DMS53 treated with DMSO at 0.1 percent for 48 hours (cell line): ENCODE data around the gene LSP1.
"Not testable (repeated sequence)": the region's sequence is repeated elsewhere in the genome, so short reads cannot be mapped to it uniquely, and the experiment has no call there.

Experiments
- DNase-seq: peaks from one replicate; lab custom pipeline; 2025; ENCODE audit not compliant: unreplicated experiment; lab: John Stamatoyannopoulos, UW

LSP1 gene, protein sequence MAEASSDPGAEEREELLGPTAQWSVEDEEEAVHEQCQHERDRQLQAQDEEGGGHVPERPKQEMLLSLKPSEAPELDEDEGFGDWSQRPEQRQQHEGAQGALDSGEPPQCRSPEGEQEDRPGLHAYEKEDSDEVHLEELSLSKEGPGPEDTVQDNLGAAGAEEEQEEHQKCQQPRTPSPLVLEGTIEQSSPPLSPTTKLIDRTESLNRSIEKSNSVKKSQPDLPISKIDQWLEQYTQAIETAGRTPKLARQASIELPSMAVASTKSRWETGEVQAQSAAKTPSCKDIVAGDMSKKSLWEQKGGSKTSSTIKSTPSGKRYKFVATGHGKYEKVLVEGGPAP

DNA sequence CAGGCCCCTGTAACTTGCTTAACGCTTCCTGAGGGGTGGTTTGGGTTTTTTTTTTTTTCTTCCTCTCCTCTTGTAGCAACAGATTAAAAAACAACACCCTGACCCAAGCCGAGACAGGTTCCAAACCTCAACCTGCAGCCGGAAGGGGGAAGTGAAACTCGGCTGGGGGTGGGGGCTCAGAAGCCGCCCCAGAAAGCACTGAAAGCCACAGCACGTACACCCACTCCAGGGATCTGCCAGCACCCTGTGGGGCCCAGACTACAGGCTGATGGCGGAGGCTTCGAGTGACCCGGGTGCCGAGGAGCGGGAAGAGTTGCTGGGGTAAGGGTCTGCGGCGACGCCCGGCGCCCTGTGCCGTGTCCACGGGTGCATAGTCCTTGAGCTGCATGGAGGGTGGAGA, at the start of gene LSP1:
LSP1 (plus strand) TSS at position 208 of the 400 bp plus-strand sequence; CDS start at position 269, 61 bp downstream.
- no peak for DNase-seq

GRCh38 chr11:1803246-1803645, 49.6 kb upstream of the LSP1 start:
- no peak for DNase-seq

GRCh38 chr11:1803835-1804519, 48.9 kb upstream of the LSP1 start:
- not testable (repeated sequence) for DNase-seq

DNA sequence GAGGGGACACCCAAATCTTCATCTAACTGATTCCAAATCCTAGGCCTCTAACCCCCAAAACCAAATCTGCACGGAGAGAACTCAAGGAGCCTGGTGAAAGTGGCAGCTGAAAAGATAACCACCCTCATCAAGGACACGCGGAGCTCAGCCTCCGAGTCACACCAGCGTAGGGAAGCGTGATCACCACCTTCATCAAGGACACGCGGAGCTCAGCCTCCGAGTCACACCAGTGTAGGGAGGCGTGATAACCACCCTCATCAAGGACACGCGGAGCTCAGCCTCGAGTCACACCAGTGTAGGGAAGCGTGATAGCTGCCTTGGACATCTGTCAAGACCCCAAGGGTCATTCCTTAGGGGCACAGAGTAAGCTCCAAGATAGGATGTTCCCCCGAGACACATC, 47.4 kb upstream of the LSP1 start:
- DNase-seq, result no peak

DNA sequence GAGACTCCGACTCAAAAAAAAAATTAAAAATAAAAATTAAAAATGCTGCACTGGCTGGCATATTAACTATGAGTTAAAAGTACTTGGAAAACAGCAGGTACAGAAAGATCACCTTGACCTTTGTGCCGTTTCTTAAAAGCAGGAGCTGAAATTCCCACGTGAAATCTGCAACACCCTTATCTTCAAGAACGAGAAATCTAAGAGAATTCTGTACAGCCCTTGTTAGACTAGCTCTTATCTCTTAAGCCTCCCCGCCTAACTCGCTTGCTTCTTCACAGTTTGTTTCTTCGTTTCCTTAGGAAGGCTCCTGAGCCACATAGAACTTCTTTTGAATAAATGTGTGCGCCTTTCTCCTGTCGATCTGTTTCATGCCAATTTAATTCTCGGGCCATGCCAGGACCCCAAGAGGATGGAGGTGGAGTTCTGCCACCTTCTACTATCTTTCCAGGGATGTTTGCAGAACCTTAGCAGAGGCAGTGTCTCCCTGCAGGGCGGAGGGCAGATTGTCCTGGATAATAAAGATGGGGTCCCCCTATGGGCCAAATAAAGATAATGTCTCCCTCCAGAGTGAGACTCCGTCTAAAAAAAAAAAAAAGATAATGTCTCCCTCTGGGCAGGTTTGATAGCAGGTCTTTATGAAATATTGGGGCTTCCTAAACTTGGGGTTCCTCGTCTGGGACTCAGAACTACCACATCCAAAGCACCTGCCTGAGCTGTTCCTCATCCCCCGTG, 45.5 kb upstream of the LSP1 start:
- DNase-seq, result no peak

DNA sequence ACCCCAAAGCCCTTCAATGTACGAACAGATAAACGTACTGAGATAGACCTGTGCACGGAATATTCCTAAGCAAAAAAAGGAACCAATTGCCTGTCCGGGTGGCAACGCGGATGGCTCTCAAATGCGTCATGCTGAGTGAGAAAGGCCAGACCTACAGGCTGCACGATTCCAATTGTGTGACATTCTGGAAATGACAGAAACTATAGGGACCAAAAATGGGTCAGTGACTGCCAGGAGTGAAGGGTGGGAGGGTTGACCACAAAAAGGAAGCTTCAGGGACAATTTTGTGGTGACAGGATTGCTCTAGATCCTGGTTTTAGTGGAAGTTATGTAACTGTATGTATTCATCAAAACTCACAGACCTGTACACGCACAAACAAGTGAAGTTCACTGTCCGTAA, 42.1 kb upstream of the LSP1 start:
- DNase-seq, result no peak

DNA sequence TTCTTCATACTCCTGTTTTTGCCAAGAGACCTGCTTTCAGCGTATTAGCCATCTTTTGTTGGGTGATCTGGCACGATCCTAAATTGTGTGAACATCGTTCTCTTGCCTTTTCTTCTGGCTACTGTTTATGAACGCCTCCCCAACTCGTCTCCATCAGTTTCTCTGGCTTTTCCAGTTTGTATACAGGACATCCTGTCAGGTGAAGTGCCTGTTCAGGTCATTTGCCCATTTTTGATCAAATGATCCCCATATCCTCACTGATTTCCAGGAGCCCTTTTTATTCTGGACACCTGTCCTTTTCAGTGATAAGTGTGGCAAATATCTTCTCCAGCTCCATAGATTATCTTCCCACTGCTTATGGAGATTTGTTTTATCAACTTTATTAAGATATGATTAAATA, 40.6 kb upstream of the LSP1 start:
- no peak for DNase-seq

GRCh38 chr11:1812801-1813200, 40.1 kb upstream of the LSP1 start:
- no peak for DNase-seq

DNA sequence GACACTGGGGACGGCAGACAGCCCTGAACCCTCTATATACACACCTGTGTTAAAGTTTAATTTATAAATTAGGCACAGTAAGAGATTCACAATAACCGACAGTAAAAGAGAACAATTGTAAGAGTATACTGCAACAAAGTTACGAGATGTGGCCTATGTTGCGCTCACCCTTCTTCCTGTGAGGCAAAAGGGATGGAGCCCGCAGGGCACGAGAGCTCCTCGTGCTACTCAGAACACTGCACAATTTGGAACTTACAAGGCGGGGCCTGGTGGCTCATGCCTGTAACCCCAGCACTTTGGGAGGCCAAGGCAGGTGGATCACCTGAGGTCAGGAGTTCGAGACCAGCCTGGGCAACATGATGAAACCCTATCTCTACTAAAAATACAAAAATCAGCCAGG, 39.5 kb upstream of the LSP1 start:
- not testable (repeated sequence) for DNase-seq

DNA sequence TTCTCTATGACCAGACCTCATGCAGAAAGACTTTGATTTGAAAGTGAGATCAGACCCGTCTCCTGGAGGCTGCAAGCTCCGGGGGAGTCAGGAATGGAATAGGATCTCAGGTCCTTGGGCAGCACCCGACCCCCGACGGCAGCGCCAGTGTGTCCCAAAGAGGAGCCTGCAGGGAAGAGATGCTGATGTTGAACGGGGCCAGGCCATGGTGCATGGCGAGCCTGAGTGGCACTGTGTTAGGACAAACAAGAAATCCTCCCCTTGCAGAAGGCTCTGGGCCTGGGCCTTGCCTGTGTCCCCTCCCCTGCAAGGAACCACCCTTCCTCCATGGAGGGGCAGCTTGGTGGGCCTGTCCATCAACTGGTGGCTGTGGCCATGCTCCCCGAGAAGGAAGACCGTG, 38.2 kb upstream of the LSP1 start:
- no peak for DNase-seq

DNA sequence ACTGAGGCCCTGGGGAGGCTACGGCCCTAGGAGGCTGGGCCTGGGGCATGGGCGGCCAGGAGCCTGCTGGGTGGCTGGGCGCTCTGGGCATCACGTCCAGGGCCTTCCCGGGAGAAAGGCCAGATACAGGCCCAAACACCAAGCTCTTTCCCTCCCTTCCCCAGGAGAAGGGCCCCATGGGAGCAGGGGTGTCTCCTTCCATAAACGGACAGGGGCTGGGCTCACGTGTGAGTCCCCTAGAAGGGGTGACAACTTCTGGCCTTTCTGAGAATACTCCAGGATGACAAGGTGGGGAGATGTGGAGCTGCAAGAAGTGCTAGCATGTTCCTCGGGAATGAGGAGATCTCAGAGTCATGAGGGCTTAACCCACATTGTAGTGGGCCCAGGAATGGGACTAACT, 37.6 kb upstream of the LSP1 start:
- no peak for DNase-seq

DNA sequence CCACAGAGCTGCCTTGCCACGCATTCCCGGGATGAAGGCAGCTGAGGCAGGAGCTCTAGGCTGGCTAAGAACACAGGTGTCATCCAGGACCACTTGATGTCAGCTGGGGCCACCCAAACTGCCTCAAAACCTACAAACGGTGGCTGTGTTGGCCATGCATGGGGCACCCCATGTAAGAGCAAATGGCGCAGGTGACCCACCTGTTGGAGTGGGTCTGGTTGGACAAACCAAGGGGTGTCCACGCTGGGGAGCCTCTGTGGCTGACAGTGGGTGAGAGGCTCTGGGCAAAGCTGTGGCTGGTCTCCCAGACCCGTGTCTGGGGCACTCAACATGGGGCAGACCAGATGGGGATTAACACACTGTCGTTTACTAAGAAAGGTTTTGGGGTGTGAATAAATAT, 37.1 kb upstream of the LSP1 start:
- no peak for DNase-seq

DNA sequence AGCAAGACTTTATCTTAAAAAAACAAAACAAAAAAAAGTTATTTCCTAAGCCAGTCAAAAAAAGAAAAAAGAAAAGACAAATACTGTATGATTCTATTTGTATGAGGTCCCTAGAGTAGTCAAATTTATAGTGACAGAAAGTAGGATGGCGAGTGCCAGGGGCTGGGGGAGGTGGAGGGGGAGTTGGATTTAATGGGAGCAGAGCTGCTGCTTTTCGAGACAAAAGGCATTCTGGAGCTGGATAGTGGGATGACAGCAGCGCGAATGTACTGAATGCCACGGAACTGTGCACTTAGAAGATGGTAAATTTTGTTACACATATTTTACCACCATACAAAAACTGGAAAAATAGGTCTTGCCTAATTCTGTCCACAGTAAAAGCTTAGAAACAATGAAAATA, 35.9 kb upstream of the LSP1 start:
- no peak for DNase-seq

GRCh38 chr11:1817511-1817910, 35.4 kb upstream of the LSP1 start:
- no peak for DNase-seq

DNA sequence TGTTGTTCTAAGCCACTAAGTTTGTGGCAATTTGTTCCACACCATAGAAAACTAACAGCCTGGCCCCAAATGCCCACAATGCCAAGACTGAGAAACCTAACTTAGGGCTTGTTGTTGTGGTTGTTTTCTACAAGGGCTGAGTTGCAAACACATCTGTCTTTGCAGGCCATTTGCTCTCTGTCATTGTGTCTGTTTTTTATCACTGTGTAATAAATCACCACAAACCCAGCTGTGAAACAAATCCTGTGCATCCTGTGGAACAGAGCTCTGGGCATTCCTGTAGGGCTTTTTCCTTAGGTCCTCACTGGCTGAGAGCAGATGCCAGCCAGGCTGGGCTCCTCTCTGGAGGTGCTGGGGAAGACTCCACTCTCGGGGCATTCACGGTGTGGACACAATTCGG, 33.8 kb upstream of the LSP1 start:
- no peak for DNase-seq

GRCh38 chr11:1820463-1821325, 32.2 kb upstream of the LSP1 start:
- no peak for DNase-seq

DNA sequence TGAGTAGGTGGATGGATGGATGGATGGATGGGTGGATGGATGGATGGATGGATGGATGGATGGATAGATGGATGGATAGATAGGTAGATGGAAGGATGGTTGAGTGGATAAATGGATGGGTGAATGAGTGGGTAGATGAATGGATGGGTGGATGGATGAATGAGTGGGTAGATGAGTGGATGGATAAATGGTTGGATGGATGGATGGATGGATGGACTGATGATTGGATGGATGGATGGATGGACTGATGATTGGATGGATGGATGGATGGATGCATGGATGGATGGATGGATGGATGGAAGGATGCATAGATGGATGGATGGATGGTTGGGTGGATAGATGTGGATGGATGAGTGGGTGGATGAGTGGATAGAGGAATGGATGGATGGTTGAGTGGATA, 31.3 kb upstream of the LSP1 start:
- no peak for DNase-seq

DNA sequence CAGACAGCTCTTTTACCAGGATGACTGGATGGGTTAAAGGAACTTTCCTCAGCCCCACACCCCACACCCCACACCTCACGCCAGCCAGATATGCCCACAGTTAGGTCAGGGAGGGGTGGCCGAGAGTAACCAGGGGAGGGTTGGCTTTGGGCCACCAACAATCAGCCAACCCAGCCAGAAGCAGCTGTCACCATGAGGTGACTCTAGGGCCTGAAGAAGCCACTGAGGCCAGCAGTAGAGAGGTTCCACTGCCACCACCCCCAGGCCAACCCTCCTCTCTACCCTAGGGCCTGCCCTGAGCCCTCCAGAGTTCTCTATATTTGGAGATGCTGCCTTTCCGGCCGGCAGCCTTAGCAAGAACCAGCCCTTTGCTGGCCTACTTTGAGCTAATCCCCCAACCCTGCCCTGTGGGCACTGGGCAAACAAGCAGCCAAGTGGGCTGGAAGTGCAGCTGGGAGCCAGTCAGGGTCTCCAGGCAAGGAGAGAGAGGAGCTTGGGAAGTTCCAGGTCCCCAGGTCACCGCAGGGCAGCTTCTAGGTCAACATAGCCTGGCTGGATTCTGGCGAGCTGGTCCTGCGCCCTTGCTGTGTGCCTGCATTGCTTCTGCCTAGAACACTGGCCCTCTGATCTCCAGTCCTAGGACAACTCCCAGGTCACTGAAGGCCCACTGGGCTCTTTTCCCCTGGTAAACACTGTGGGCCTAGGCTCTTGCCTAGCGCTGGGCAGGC, 30.1 kb upstream of the LSP1 start:
- DNase-seq, result no peak

DNA sequence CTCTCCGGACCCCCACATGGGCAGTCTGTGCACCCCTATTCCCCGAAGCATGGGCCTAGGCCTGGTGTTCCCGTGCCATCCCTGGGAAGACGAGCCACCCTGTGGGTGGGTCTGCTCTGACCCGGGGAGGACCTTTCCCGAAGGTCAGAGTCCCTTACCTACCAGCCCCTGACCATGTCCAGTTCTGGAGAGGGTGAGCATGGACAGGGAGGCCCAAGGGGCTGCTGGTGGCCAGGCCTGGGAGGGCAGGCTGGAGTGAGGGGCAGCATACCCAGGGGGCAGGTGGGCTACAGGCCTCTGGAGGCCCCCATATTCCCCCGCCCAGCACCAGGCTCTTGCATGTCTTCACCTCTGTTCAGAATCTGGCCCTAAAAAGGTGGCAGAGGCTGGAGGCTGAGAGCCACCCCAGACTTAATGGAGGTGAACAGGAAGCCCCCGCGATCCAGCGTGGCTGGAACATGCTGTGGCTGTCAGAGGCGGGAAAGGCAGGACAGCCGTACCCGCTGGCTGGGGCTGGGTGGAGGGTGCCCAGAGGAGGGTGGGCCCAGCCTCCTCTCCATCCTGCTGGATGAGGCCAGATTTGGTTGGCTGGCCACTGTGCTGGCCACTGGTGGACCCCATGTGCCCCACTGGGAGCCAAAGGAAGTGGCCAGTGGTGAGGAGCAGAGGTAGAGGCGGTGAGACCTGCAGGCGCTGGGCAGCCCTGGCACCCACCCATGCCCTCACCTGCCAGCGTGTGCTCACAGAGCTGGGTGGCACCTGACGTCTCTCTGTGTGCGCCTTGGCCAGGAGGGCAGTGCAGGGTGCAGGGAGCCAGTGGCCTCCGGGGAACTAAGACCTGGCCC, 29.3 kb upstream of the LSP1 start:
- DNase-seq, result no peak
